Spleen (tissue), 11 donors: Measurements from ENCODE around the gene PEAR1. TPM values are rescaled to one million over a fixed set of nuclear protein-coding genes. Genes with fewer than 3 reads are reported as not detected.
A peak's percentile ranks its signal among the peaks of the same experiment; 100 is the strongest.

Experiments
- DNase-seq: peaks from one replicate; pipeline ENCODE4 v3.0.0-alpha.2; 2020
- H3K27ac ChIP-seq, 8 donors: fragments of 200-600 bp; sonication (generic) in 7 of 8; 1 replicate in 4 of 8; 2 replicates in 4 of 8; pipeline versions ENCODE4 v1.5.0 to v1.8.0; 2016 to 2021; ENCODE audit warnings: inconsistent platforms in 4 of 8, mild to moderate bottlenecking in 4 of 8, moderate library complexity in 1 of 8
- H3K27me3 ChIP-seq, 7 donors: fragments of 200-600 bp; sonication (generic) in 6 of 7; replicated peaks in 1 of 7; 1 replicate in 4 of 7; 2 replicates in 3 of 7; pipeline versions ENCODE4 v1.5.0 to v1.8.0; 2016 to 2021; ENCODE audit warnings: inconsistent platforms in 3 of 7, mild to moderate bottlenecking in 1 of 7
- H3K36me3 ChIP-seq, 6 donors: fragments of 200-600 bp; sonication (generic) in 5 of 6; 1 replicate in 4 of 6; 2 replicates in 2 of 6; pipeline versions ENCODE4 v1.5.0 to v1.8.0; 2016 to 2021; ENCODE audit warnings: inconsistent platforms in 2 of 6
- H3K4me1 ChIP-seq, 6 donors: fragments of 200-600 bp; sonication (generic) in 5 of 6; 1 replicate in 3 of 6; 2 replicates in 3 of 6; pipeline versions ENCODE4 v1.5.0 to v1.8.0; 2016 to 2021; ENCODE audit warnings: inconsistent platforms in 3 of 6
- H3K4me3 ChIP-seq, 8 donors: fragments of 200-600 bp; sonication (generic) in 7 of 8; 1 replicate in 4 of 8; 2 replicates in 4 of 8; pipeline versions ENCODE4 v1.5.0 to v1.8.0; 2016 to 2021; ENCODE audit warnings: inconsistent platforms in 4 of 8, mild to moderate bottlenecking in 4 of 8, moderate library complexity in 2 of 8
- H3K9me3 ChIP-seq, 8 donors: fragments of 200-600 bp; sonication (generic) in 7 of 8; 1 replicate in 4 of 8; 2 replicates in 4 of 8; pipeline versions ENCODE4 v1.5.0 to v1.8.0; 2016 to 2021; ENCODE audit warnings: inconsistent platforms in 4 of 8
- POLR2A ChIP-seq, 3 donors: fragments of 450-650 bp; IDR thresholded peaks; one replicate each; pipeline ENCODE4 v1.5.1; 2017; ENCODE audit warnings: antibody characterized with exemption in 3 of 3, mild to moderate bottlenecking in 1 of 3
- POLR2AphosphoS5 ChIP-seq, 3 donors: sonication (generic); formaldehyde crosslinking; IDR thresholded peaks; one replicate each; pipeline ENCODE4 v1.5.1; 2017; ENCODE audit warnings: antibody characterized with exemption in 3 of 3
- WGBS, 5 donors: extraction: QIAGEN DNeasy Blood & Tissue Kit in 3 of 5; methylation state at CpG; one replicate each; pipeline versions ENCODE4 v1.1.5 to v1.1.7; 2013 to 2018; 5-methylcytosine and 5-hydroxymethylcytosine counted together
- intact Hi-C: fragments of 100-400 bp; cut with DNase I; formaldehyde crosslinking; loops from one replicate; pipeline ENCODE4 v1.15.0; 2023; ENCODE audit warnings: low total_unique reads
- polyA plus RNA-seq, 3 donors: library from polyadenylated mRNA; stranded (reverse); fragments of 200-250 nt; gene quantifications; one replicate each; pipeline ENCODE4 v1.2.1, GENCODE V29; 2013
- total RNA-seq, 7 donors: library from RNA; depleted of rRNA in 3 of 7; stranded (reverse); fragments of >200 nt in 3 of 7; fragmentation: NEBNext Ultra II Directional in 4 of 7; extraction: Animal tissue kit (Norgen Biotek cat#: 25700) in 4 of 7; gene quantifications; one replicate each; pipeline versions ENCODE4 v1.1.0 to v1.2.1, GENCODE V29; 2016 to 2021
- TF ChIP-seq, protein P1 (sequence below), 11 experiments: fragments of 200-600 bp in 7 of 11; fragments of 450-650 bp in 4 of 11; sonication (generic) in 4 of 11; IDR thresholded peaks in 8 of 11; conservative IDR thresholded peaks in 3 of 11; 1 replicate in 7 of 11; 2 replicates in 4 of 11; pipeline versions ENCODE4 v1.4.0 to v1.8.0; 2016 to 2021; ENCODE audit warnings: antibody characterized with exemption in 11 of 11, inconsistent platforms in 4 of 11, mild to moderate bottlenecking in 1 of 11
- donor health status: healthy with polysubstance abuse.
- donor health status: DM: no; HTN: no; CAD: no; lungs with moderate emphysema.
- donor health status: DM: no; HTN: no; CAD: no.
- donor health status: Bipolar disorder and iron deficiency.
- donor health status: healthy.
- donor health status: DM: no; HTN: no; CAD: no.
- donor health status: DM: yes; HTN: yes; CAD: no.

PEAR1 gene
- total and polyA plus RNA-seq, 10 donors: 1.4 to 28.3 (median 20.2) TPM

DNA sequence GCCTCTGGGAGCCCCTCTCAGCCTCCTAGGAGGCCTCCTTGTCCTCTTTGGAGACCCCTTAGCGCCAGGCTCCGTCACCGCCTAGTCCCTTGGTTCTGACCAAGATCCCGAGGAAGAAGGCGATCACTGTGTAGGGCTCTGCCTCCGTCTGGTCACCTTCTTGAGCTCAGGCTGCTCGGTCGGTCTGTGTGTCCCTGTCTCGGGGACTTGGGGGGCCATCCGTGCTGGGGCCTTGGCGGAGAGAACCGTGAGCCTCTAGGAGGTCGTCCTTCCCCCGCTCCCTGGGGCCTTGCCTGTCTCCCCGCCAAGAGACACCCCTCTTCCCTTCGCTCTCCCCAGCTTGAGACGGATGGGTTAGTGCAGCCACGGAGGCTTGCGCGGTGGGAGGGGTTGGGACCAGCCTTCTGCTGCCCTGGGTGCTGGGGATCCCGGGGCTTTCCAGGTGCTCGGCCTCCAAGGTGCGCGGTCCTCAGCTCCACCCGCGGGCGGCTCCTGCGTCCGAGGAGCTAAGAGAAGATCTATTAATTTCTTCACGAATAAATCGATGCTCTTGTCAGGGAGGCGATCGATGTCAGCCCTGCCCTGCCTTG is 33.9 kb upstream of the PEAR1 start:
- WGBS, 5 donors: 2 to 4% (median 3%) methylated on average over 7 to 33 of the region's 33 CpGs
- no peaks in the 10 kb centered on the region for H3K36me3 ChIP-seq
- H3K9me3 ChIP-seq: no peaks in the 10 kb centered on the region
- peaks cover 20 to 36% (median 27%) of the 10 kb centered on the region in 6 donors for H3K4me1 ChIP-seq
- no peak for DNase-seq
- TF ChIP-seq, protein P1, sequence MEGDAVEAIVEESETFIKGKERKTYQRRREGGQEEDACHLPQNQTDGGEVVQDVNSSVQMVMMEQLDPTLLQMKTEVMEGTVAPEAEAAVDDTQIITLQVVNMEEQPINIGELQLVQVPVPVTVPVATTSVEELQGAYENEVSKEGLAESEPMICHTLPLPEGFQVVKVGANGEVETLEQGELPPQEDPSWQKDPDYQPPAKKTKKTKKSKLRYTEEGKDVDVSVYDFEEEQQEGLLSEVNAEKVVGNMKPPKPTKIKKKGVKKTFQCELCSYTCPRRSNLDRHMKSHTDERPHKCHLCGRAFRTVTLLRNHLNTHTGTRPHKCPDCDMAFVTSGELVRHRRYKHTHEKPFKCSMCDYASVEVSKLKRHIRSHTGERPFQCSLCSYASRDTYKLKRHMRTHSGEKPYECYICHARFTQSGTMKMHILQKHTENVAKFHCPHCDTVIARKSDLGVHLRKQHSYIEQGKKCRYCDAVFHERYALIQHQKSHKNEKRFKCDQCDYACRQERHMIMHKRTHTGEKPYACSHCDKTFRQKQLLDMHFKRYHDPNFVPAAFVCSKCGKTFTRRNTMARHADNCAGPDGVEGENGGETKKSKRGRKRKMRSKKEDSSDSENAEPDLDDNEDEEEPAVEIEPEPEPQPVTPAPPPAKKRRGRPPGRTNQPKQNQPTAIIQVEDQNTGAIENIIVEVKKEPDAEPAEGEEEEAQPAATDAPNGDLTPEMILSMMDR (IDR thresholded peaks at IDR 0.05 in 8 of 11, conservative IDR thresholded peaks at IDR 0.05 in 3 of 11): no peak
- TF ChIP-seq POLR2A (IDR thresholded peaks at IDR 0.05): no peak
- TF ChIP-seq POLR2AphosphoS5 (IDR thresholded peaks at IDR 0.05): no peak
- no peak overlapping the region for H3K27ac ChIP-seq
- intact Hi-C loops: loop anchor here (10.0 kb wide), 1 partner anchor 55 kb away; no protein-coding TSS in a partner anchor
- H3K4me3 ChIP-seq: peak overlapping the region in 7 of 8 donors; percentile 23 to 70 (median 34)
- H3K27me3 ChIP-seq: peaks cover 7 to 80% (median 48%) of the 10 kb centered on the region in 7 donors

GRCh38 chr1:156860113-156860627 is 33.3 kb upstream of the PEAR1 start:
- intact Hi-C loops: no loop called here
- 0 to 3% (median 1%) methylated on average over 25 to 35 of the region's 35 CpGs for WGBS, 5 donors
- peaks cover 7 to 86% (median 48%) of the 10 kb centered on the region in 7 donors for H3K27me3 ChIP-seq
- no peaks in the 10 kb centered on the region for H3K36me3 ChIP-seq
- H3K9me3 ChIP-seq: no peaks in the 10 kb centered on the region
- H3K4me3 ChIP-seq: peak overlapping the region in 7 of 8 donors; percentile 23 to 70 (median 34)
- peak; percentile 86 for DNase-seq
- peaks cover 20 to 36% (median 27%) of the 10 kb centered on the region in 6 donors for H3K4me1 ChIP-seq
- TF ChIP-seq POLR2A (IDR thresholded peaks at IDR 0.05): no peak
- TF ChIP-seq, protein P1 (IDR thresholded peaks at IDR 0.05 in 8 of 11, conservative IDR thresholded peaks at IDR 0.05 in 3 of 11): peak; percentile 26 to 84 (median 67)
- peak in 2 of 3 donors; percentile 16 to 39 for TF ChIP-seq POLR2AphosphoS5 (IDR thresholded peaks at IDR 0.05)
- no peak overlapping the region for H3K27ac ChIP-seq

GRCh38 chr1:156860628-156861423 is 32.7 kb upstream of the PEAR1 start, which contains the start of gene NTRK1:
TSS of gene NTRK1 (plus strand) at chr1:156860865. CDS start at chr1:156860935, 70 bp downstream.
- peak within 1 kb of the TSS in 7 of 8 donors; percentile 23 to 70 (median 34) for H3K4me3 ChIP-seq
- WGBS, 5 donors: 5 to 14% (median 6%) methylated on average over 26 to 69 of the region's 69 CpGs
- no peak for DNase-seq

More at GRCh38 chr1:156860628-156861423, 32.7 kb upstream of the PEAR1 start, which contains the start of gene NTRK1:
- no peak within 1 kb of the TSS for H3K27ac ChIP-seq
- peaks cover 7 to 92% (median 48%) of the 10 kb centered on the region in 7 donors for H3K27me3 ChIP-seq
- intact Hi-C loops: no loop called here
- H3K36me3 ChIP-seq: no peaks in the 10 kb centered on the region
- peaks cover 20 to 36% (median 27%) of the 10 kb centered on the region in 6 donors for H3K4me1 ChIP-seq
- no peaks in the 10 kb centered on the region for H3K9me3 ChIP-seq
- TF ChIP-seq, protein P1 (IDR thresholded peaks at IDR 0.05 in 8 of 11, conservative IDR thresholded peaks at IDR 0.05 in 3 of 11): no peak
- no peak for TF ChIP-seq POLR2A (IDR thresholded peaks at IDR 0.05)
- TF ChIP-seq POLR2AphosphoS5 (IDR thresholded peaks at IDR 0.05): no peak
